ENCODE data around the gene KCNH2. TPM values are rescaled to one million over a fixed set of nuclear protein-coding genes. Genes with fewer than 3 reads are reported as not detected.

The KCNH2 gene
- total and polyA plus RNA-seq, 2 experiments from 2014 or later, result 2.6 to 14.7 TPM

- DNase-seq (ENCODE audit: low spot score) (peak; percentile 83), ATAC-seq (peak; percentile 17)
- H3K9me3 Mint-ChIP-seq, result peaks cover 3% of the 10 kb centered on the region; the same call in 2 of the 3 replicates
- peaks cover 46% of the 10 kb centered on the region for H3K27me3 ChIP-seq (ENCODE audit: insufficient read depth)
- H3K36me3 ChIP-seq (ENCODE audit: insufficient read depth), result no peaks in the 10 kb centered on the region
- no peaks in the 10 kb centered on the region; the same call in 2 of the 3 replicates for H3K36me3 Mint-ChIP-seq (ENCODE audit: low read depth)
- H3K4me3 Mint-ChIP-seq, result peak overlapping the region; percentile 27; the same call in 1 of the 3 replicates
- H3K9me2 ChIP-seq (ENCODE audit: insufficient read depth), result no peaks in the 10 kb centered on the region
- H3K27me3 Mint-ChIP-seq (ENCODE audit: insufficient read depth, low read depth, poor library complexity), result peaks cover 35% of the 10 kb centered on the region
- no peaks in the 10 kb centered on the region for H3K79me2 ChIP-seq (replicated peaks; ENCODE audit: insufficient read depth)
- H3K4me2 ChIP-seq, result peak overlapping the region; percentile 98
- no peaks in the 10 kb centered on the region for H4K20me1 ChIP-seq (replicated peaks; ENCODE audit: insufficient read depth)
- no peak overlapping the region for H3K27ac ChIP-seq (ENCODE audit: low read depth)
- H3K4me3 ChIP-seq, result no peak overlapping the region
- peaks cover 43% of the 10 kb centered on the region for H3K4me1 Mint-ChIP-seq
- H3K4me1 ChIP-seq (ENCODE audit: insufficient read depth), result peaks cover 34% of the 10 kb centered on the region
- no peak overlapping the region for H2AFZ ChIP-seq
- H3F3A ChIP-seq (replicated peaks; ENCODE audit: low read depth), result no peaks in the 10 kb centered on the region
- no peak overlapping the region for H3K27ac Mint-ChIP-seq
- no peak for TF ChIP-seq ETS1 (IDR thresholded peaks at IDR 0.05)
- no peak for TF ChIP-seq EZH2phosphoT487 (IDR thresholded peaks at IDR 0.05; ENCODE audit: unreplicated experiment)
- TF ChIP-seq EZH2 (IDR thresholded peaks at IDR 0.05; ENCODE audit: low read depth, unreplicated experiment), result no peak
- TF ChIP-seq ZNF462 (CRISPR knock-in tag; IDR thresholded peaks at IDR 0.05), result no peak
- peak; percentile 35 to 61; a peak in 3 of 4 replicates for TF ChIP-seq CTCF (conservative IDR thresholded peaks at IDR 0.05; ENCODE audit: low read depth in 2 of 2)
These were observed 2.5 kb upstream of the KCNH2 start for GRCh38 chr7:150980663-150981062.

Measured in GM23338 (cell line).